Neuron (in vitro differentiated cells): ENCODE measurements around the gene PNMA8A.
A peak's percentile ranks its signal among the peaks of the same experiment; 100 is the strongest.

ENCODE experiments used
- H2AFZ ChIP-seq: one replicate; pipeline ENCODE4 v1.6.1; 2013; ENCODE audit warnings: low read depth, mild to moderate bottlenecking, inconsistent platforms, low read length, moderate library complexity
- H3K27me3 ChIP-seq: one replicate; pipeline ENCODE4 v1.6.1; 2013; ENCODE audit warnings: low read length; ENCODE audit not compliant: insufficient read depth
- H3K36me3 ChIP-seq: one replicate; pipeline ENCODE4 v1.6.1; 2013; ENCODE audit warnings: low read length; ENCODE audit not compliant: insufficient read depth
- H3K4me1 ChIP-seq: one replicate; pipeline ENCODE4 v1.6.1; 2013; ENCODE audit warnings: low read length; ENCODE audit not compliant: insufficient read depth
- H3K4me3 ChIP-seq: 2 replicates; pipeline ENCODE4 v1.5.1; 2013; ENCODE audit warnings: mild to moderate bottlenecking, low read length, moderate library complexity
- H3K9me3 ChIP-seq: one replicate; pipeline ENCODE4 v1.6.1; 2013; ENCODE audit warnings: low read length

PNMA8A gene

GRCh38 chr19:46471116-46471733, at the start of gene PNMA8A:
Gene PNMA8A, minus strand, starts transcription at chr19:46471563. Its CDS starts 528 bp downstream, at chr19:46471035.
- H3K36me3 ChIP-seq: peaks cover 27% of the 10 kb centered on the region
- peak within 1 kb of the TSS; percentile 60 for H3K4me3 ChIP-seq
- no peaks in the 10 kb centered on the region for H3K27me3 ChIP-seq
- peaks cover 16% of the 10 kb centered on the region for H3K4me1 ChIP-seq
- no peaks in the 10 kb centered on the region for H3K9me3 ChIP-seq
- peak within 1 kb of the TSS; percentile 69 for H2AFZ ChIP-seq

- Histone ChIP-seq H3K4me3 (no peak overlapping the region), H3K4me1 (no peaks in the 10 kb centered on the region), H3K9me3 (no peaks in the 10 kb centered on the region), H3K36me3 (no peaks in the 10 kb centered on the region), H3K27me3 (no peaks in the 10 kb centered on the region), H2AFZ (no peak overlapping the region)
These were observed 49.3 kb upstream of the PNMA8A start for GRCh38 chr19:46520616-46521015.

- H3K9me3 ChIP-seq: no peaks in the 10 kb centered on the region
- no peak overlapping the region for H3K4me3 ChIP-seq
- no peaks in the 10 kb centered on the region for H3K36me3 ChIP-seq
- H3K27me3 ChIP-seq: no peaks in the 10 kb centered on the region
- no peaks in the 10 kb centered on the region for H3K4me1 ChIP-seq
- no peak overlapping the region for H2AFZ ChIP-seq
These were observed 46.1 kb upstream of the PNMA8A start for GRCh38 chr19:46517471-46517870.

GRCh38 chr19:46515879-46516350, 44.6 kb upstream of the PNMA8A start:
- Histone ChIP-seq H3K36me3 (no peaks in the 10 kb centered on the region), H3K4me3 (no peak overlapping the region), H3K27me3 (no peaks in the 10 kb centered on the region), H3K4me1 (no peaks in the 10 kb centered on the region), H2AFZ (no peak overlapping the region), H3K9me3 (no peaks in the 10 kb centered on the region)

- H3K4me3 ChIP-seq: no peak overlapping the region
- no peaks in the 10 kb centered on the region for H3K36me3 ChIP-seq
- no peaks in the 10 kb centered on the region for H3K9me3 ChIP-seq
- no peak overlapping the region for H2AFZ ChIP-seq
- H3K27me3 ChIP-seq: no peaks in the 10 kb centered on the region
- H3K4me1 ChIP-seq: no peaks in the 10 kb centered on the region
These were observed 43.9 kb upstream of the PNMA8A start for GRCh38 chr19:46515290-46515609.

- Histone ChIP-seq H3K4me3 (no peak overlapping the region), H2AFZ (no peak overlapping the region), H3K36me3 (no peaks in the 10 kb centered on the region), H3K9me3 (no peaks in the 10 kb centered on the region), H3K4me1 (no peaks in the 10 kb centered on the region), H3K27me3 (no peaks in the 10 kb centered on the region)
These were observed 43.4 kb upstream of the PNMA8A start for GRCh38 chr19:46514589-46515289.

GRCh38 chr19:46513461-46514236, 42.3 kb upstream of the PNMA8A start:
- H3K4me1 ChIP-seq: no peaks in the 10 kb centered on the region
- no peak overlapping the region for H3K4me3 ChIP-seq
- H3K27me3 ChIP-seq: no peaks in the 10 kb centered on the region
- H3K36me3 ChIP-seq: no peaks in the 10 kb centered on the region
- no peak overlapping the region for H2AFZ ChIP-seq
- no peaks in the 10 kb centered on the region for H3K9me3 ChIP-seq

- Histone ChIP-seq H3K9me3 (no peaks in the 10 kb centered on the region), H2AFZ (no peak overlapping the region), H3K4me1 (no peaks in the 10 kb centered on the region), H3K4me3 (no peak overlapping the region), H3K27me3 (no peaks in the 10 kb centered on the region), H3K36me3 (no peaks in the 10 kb centered on the region)
These were observed 39.9 kb upstream of the PNMA8A start for GRCh38 chr19:46511237-46511636.

GRCh38 chr19:46508206-46508605, 36.8 kb upstream of the PNMA8A start:
- H2AFZ ChIP-seq: no peak overlapping the region
- H3K4me3 ChIP-seq: no peak overlapping the region
- H3K27me3 ChIP-seq: no peaks in the 10 kb centered on the region
- H3K36me3 ChIP-seq: no peaks in the 10 kb centered on the region
- H3K4me1 ChIP-seq: peaks cover 6% of the 10 kb centered on the region
- peaks cover 2% of the 10 kb centered on the region for H3K9me3 ChIP-seq

- H3K9me3 ChIP-seq: peaks cover 2% of the 10 kb centered on the region
- H3K4me1 ChIP-seq: peaks cover 6% of the 10 kb centered on the region
- no peaks in the 10 kb centered on the region for H3K36me3 ChIP-seq
- no peak overlapping the region for H2AFZ ChIP-seq
- no peak overlapping the region for H3K4me3 ChIP-seq
- H3K27me3 ChIP-seq: no peaks in the 10 kb centered on the region
These were observed 32.6 kb upstream of the PNMA8A start for GRCh38 chr19:46503848-46504453.

- Histone ChIP-seq H3K27me3 (no peaks in the 10 kb centered on the region), H3K9me3 (peaks cover 2% of the 10 kb centered on the region), H3K4me1 (peaks cover 6% of the 10 kb centered on the region), H2AFZ (no peak overlapping the region), H3K36me3 (no peaks in the 10 kb centered on the region), H3K4me3 (no peak overlapping the region)
These were observed 31.5 kb upstream of the PNMA8A start for GRCh38 chr19:46502891-46503290.

GRCh38 chr19:46499692-46500091, 28.3 kb upstream of the PNMA8A start:
- Histone ChIP-seq H2AFZ (no peak overlapping the region), H3K36me3 (no peaks in the 10 kb centered on the region), H3K9me3 (no peaks in the 10 kb centered on the region), H3K4me1 (peaks cover 18% of the 10 kb centered on the region), H3K4me3 (no peak overlapping the region), H3K27me3 (no peaks in the 10 kb centered on the region)

- Histone ChIP-seq H3K4me1 (peaks cover 15% of the 10 kb centered on the region), H3K4me3 (no peak overlapping the region)
These were observed 26.4 kb upstream of the PNMA8A start for GRCh38 chr19:46497773-46498172.

More at GRCh38 chr19:46497773-46498172, 26.4 kb upstream of the PNMA8A start:
- Histone ChIP-seq H3K9me3 (no peaks in the 10 kb centered on the region), H2AFZ (no peak overlapping the region), H3K27me3 (no peaks in the 10 kb centered on the region), H3K36me3 (no peaks in the 10 kb centered on the region)
